Sigmoid colon (tissue), 7 donors: ENCODE measurements around the gene AMMECR1. TPM values are rescaled to one million over a fixed set of nuclear protein-coding genes. Genes with fewer than 3 reads are reported as not detected.
A peak's percentile ranks its signal among the peaks of the same experiment; 100 is the strongest.

ENCODE experiments used
- DNase-seq: peaks from one replicate; pipeline ENCODE4 v3.0.0-alpha.2; 2019
- H3K27ac ChIP-seq, 4 donors: fragments of 200-600 bp; sonication (generic); one replicate each; pipeline ENCODE4 v1.5.1; 2016 to 2019; ENCODE audit warnings: mild to moderate bottlenecking in 1 of 4
- H3K27me3 ChIP-seq, 3 donors: fragments of 200-600 bp; sonication (generic); one replicate each; pipeline ENCODE4 v1.5.1; 2019; ENCODE audit warnings: mild to moderate bottlenecking in 1 of 3
- H3K36me3 ChIP-seq, 4 donors: fragments of 200-600 bp; sonication (generic); one replicate each; pipeline ENCODE4 v1.5.1; 2016 to 2019
- H3K4me1 ChIP-seq, 4 donors: fragments of 200-600 bp; sonication (generic); one replicate each; pipeline ENCODE4 v1.5.1; 2017 to 2019
- H3K4me3 ChIP-seq, 4 donors: fragments of 200-600 bp; sonication (generic); one replicate each; pipeline ENCODE4 v1.5.1; 2017 to 2019; ENCODE audit warnings: mild to moderate bottlenecking in 2 of 4, moderate library complexity in 1 of 4
- H3K9me3 ChIP-seq, 4 donors: fragments of 200-600 bp in 3 of 4; sonication (generic) in 3 of 4; one replicate each; pipeline versions ENCODE4 v1.5.1 to v1.6.1; 2013 to 2019
- CTCF ChIP-seq, 4 experiments: fragments of 450-650 bp in 3 of 4; fragments of 200-600 bp in 1 of 4; IDR thresholded peaks; one replicate each; pipeline ENCODE4 v1.5.1; 2016 to 2019; ENCODE audit warnings: antibody characterized with exemption in 4 of 4, mild to moderate bottlenecking in 3 of 4, moderate library complexity in 2 of 4
- EP300 ChIP-seq, 4 donors: sonication (generic); formaldehyde crosslinking; IDR thresholded peaks; one replicate each; pipeline ENCODE4 v1.6.1; 2017; ENCODE audit warnings: antibody characterized with exemption in 4 of 4
- POLR2A ChIP-seq, 2 donors: fragments of 450-650 bp; IDR thresholded peaks; one replicate each; pipeline ENCODE4 v1.6.1; 2016; ENCODE audit warnings: antibody characterized with exemption in 2 of 2, mild to moderate bottlenecking in 2 of 2, moderate library complexity in 2 of 2
- POLR2AphosphoS5 ChIP-seq, 4 donors: sonication (generic); formaldehyde crosslinking; IDR thresholded peaks; one replicate each; pipeline ENCODE4 v1.6.1; 2017; ENCODE audit warnings: antibody characterized with exemption in 4 of 4
- WGBS, 2 donors: extraction: QIAGEN DNeasy Blood & Tissue Kit; methylation state at CpG; one replicate each; pipeline ENCODE4 v1.1.7; 2013; 5-methylcytosine and 5-hydroxymethylcytosine counted together
- intact Hi-C: fragments of 100-400 bp; cut with DNase I; formaldehyde crosslinking; loops from one replicate; pipeline ENCODE4 v1.15.1; 2023
- polyA plus RNA-seq, 3 donors: library from polyadenylated mRNA; stranded (reverse); fragments of 200-250 nt; gene quantifications; one replicate each; pipeline ENCODE4 v1.2.3, GENCODE V29; 2013
- total RNA-seq, 4 donors: library from RNA; depleted of rRNA; stranded (reverse); fragments of >200 nt; gene quantifications; one replicate each; pipeline ENCODE4 v1.1.0, GENCODE V29; 2016
- donor health status: healthy with polysubstance abuse.
- donor health status: Bipolar disorder and iron deficiency.
- donor health status: healthy.

Gene AMMECR1
- total and polyA plus RNA-seq, 7 donors, result 1.5 to 8.1 (median 3.2) TPM

- TF ChIP-seq EP300 (IDR thresholded peaks at IDR 0.05), result no peak
- TF ChIP-seq CTCF (IDR thresholded peaks at IDR 0.05), result no peak
- no peak for TF ChIP-seq POLR2A (IDR thresholded peaks at IDR 0.05)
- no peak for TF ChIP-seq POLR2AphosphoS5 (IDR thresholded peaks at IDR 0.05)
- Histone ChIP-seq H3K36me3 (no peaks in the 10 kb centered on the region), H3K9me3 (no peaks in the 10 kb centered on the region), H3K4me3 (no peak overlapping the region), H3K4me1 (no peaks in the 10 kb centered on the region), H3K27ac (no peak overlapping the region), H3K27me3 (no peaks in the 10 kb centered on the region)
- intact Hi-C loops, result no loop called here
- 86 to 93% methylated on average over 2 of the region's 2 CpGs for WGBS, 2 donors
- DNase-seq, result no peak
Observed at GRCh38 chrX:110294087-110294486, 23.8 kb downstream of the AMMECR1 start.

DNA sequence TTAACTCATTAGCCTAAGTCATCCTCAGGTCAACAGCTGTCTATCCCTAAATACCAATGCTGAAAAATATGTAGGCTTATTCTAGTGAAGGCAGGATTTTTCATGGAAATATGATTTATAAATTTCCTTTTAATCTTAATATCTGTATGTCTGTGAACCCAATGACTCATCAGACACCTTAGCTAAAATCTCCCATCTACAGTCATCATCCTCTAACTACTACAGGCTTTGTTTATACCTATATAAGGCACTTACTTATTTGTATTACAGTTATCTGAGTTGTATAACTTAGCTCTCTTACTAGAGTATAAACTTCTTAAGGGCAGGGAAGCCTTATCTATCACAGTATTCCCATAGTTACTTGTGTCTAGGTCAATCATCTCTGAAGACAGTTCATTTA lies 24.2 kb downstream of the AMMECR1 start:
- Histone ChIP-seq H3K4me1 (no peaks in the 10 kb centered on the region), H3K9me3 (no peaks in the 10 kb centered on the region), H3K27ac (no peak overlapping the region), H3K27me3 (no peaks in the 10 kb centered on the region), H3K4me3 (no peak overlapping the region), H3K36me3 (no peaks in the 10 kb centered on the region)
- no peak for DNase-seq
- TF ChIP-seq CTCF (IDR thresholded peaks at IDR 0.05) (no peak), POLR2A (IDR thresholded peaks at IDR 0.05) (no peak), EP300 (IDR thresholded peaks at IDR 0.05) (no peak), POLR2AphosphoS5 (IDR thresholded peaks at IDR 0.05) (no peak)
- intact Hi-C loops, result no loop called here

GRCh38 chrX:110287605-110288004 lies 30.3 kb downstream of the AMMECR1 start:
- Histone ChIP-seq H3K27ac (no peak overlapping the region), H3K4me1 (no peaks in the 10 kb centered on the region), H3K9me3 (no peaks in the 10 kb centered on the region), H3K4me3 (no peak overlapping the region), H3K36me3 (no peaks in the 10 kb centered on the region), H3K27me3 (no peaks in the 10 kb centered on the region)
- no peak for DNase-seq
- 90 to 91% methylated on average over 2 of the region's 2 CpGs for WGBS, 2 donors
- TF ChIP-seq EP300 (IDR thresholded peaks at IDR 0.05) (no peak), POLR2A (IDR thresholded peaks at IDR 0.05) (no peak), CTCF (IDR thresholded peaks at IDR 0.05) (no peak), POLR2AphosphoS5 (IDR thresholded peaks at IDR 0.05) (no peak)
- intact Hi-C loops, result no loop called here

GRCh38 chrX:110286106-110286505 lies 31.8 kb downstream of the AMMECR1 start:
- no peaks in the 10 kb centered on the region for H3K27me3 ChIP-seq
- H3K36me3 ChIP-seq, result no peaks in the 10 kb centered on the region
- WGBS, 2 donors, result 88 to 92% methylated on average over 6 of the region's 6 CpGs
- H3K4me1 ChIP-seq, result peaks cover 0 to 6% (median 3%) of the 10 kb centered on the region in 4 donors
- intact Hi-C loops, result no loop called here
- no peak overlapping the region for H3K27ac ChIP-seq
- H3K4me3 ChIP-seq, result no peak overlapping the region
- no peak for TF ChIP-seq POLR2AphosphoS5 (IDR thresholded peaks at IDR 0.05)
- no peak for TF ChIP-seq CTCF (IDR thresholded peaks at IDR 0.05)
- TF ChIP-seq POLR2A (IDR thresholded peaks at IDR 0.05), result no peak
- TF ChIP-seq EP300 (IDR thresholded peaks at IDR 0.05), result no peak
- H3K9me3 ChIP-seq, result no peaks in the 10 kb centered on the region
- peak; percentile 65 for DNase-seq

DNA sequence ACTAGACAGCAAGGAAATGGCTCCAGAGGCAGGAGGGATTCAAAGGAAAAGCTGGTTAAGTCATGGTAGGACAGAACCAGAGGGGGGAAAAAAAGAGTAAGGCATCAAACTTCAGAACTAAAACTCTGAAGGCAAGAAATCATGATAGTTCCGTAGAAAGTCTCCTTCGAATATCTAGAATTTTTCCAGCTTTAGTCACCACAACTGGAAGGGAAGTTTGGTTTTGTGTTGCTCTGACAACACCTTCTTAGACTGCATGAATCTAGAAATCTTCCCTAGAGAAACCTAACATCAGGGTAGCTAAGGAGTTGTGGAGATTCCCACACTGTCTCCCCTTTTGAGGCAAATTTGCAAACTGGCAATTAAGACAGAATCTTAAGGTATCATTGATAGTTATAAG lies 33.7 kb downstream of the AMMECR1 start:
- Histone ChIP-seq H3K4me1 (peaks cover 0 to 10% (median 3%) of the 10 kb centered on the region in 4 donors), H3K4me3 (no peak overlapping the region), H3K27ac (no peak overlapping the region), H3K9me3 (no peaks in the 10 kb centered on the region), H3K36me3 (no peaks in the 10 kb centered on the region), H3K27me3 (no peaks in the 10 kb centered on the region)
- no peak for DNase-seq
- 80 to 88% methylated on average over 2 of the region's 2 CpGs for WGBS, 2 donors
- no peak for TF ChIP-seq POLR2A (IDR thresholded peaks at IDR 0.05)
- TF ChIP-seq POLR2AphosphoS5 (IDR thresholded peaks at IDR 0.05), result no peak
- TF ChIP-seq EP300 (IDR thresholded peaks at IDR 0.05), result no peak
- no peak for TF ChIP-seq CTCF (IDR thresholded peaks at IDR 0.05)
- intact Hi-C loops, result no loop called here
